Stimulated activated CD8-positive, alpha-beta memory T cell treated with anti-CD3 and anti-CD28 coated beads, Interleukin-15, amount 100 ng/mL, for 4 hours (primary cell): ENCODE data around the gene BDKRB2.
A peak's percentile ranks its signal among the peaks of the same experiment; 100 is the strongest.

ENCODE experiments used
- DNase-seq, 2 donors: peaks; one replicate each; pipeline ENCODE4 v3.0.0-alpha.2; 2020; ENCODE audit warnings: low read depth in 2 of 2

The BDKRB2 gene

GRCh38 chr14:96270565-96271420 lies 66.2 kb downstream of the BDKRB2 start:
- no peak for DNase-seq

GRCh38 chr14:96271421-96271762 lies 66.8 kb downstream of the BDKRB2 start:
- DNase-seq = no peak

GRCh38 chr14:96272777-96273473 lies 68.3 kb downstream of the BDKRB2 start:
- DNase-seq = no peak

GRCh38 chr14:96273629-96274028 lies 69.0 kb downstream of the BDKRB2 start:
- DNase-seq = no peak

- DNase-seq = no peak
Measured at GRCh38 chr14:96274122-96274521, 69.5 kb downstream of the BDKRB2 start.

- DNase-seq = no peak
Measured at GRCh38 chr14:96274543-96274942, 69.9 kb downstream of the BDKRB2 start.

- DNase-seq = peak; percentile 5 to 20
Measured at GRCh38 chr14:96275177-96276112, 70.8 kb downstream of the BDKRB2 start.

GRCh38 chr14:96277890-96278289 lies 73.3 kb downstream of the BDKRB2 start:
- DNase-seq = no peak

GRCh38 chr14:96279564-96279963 lies 74.9 kb downstream of the BDKRB2 start:
- no peak for DNase-seq

- no peak for DNase-seq
Measured at GRCh38 chr14:96280104-96280503, 75.5 kb downstream of the BDKRB2 start.

- no peak for DNase-seq
Measured at GRCh38 chr14:96281486-96281885, 76.8 kb downstream of the BDKRB2 start.

GRCh38 chr14:96284008-96284407 lies 79.4 kb downstream of the BDKRB2 start:
- no peak for DNase-seq

- no peak for DNase-seq
Measured at GRCh38 chr14:96284430-96284829, 79.8 kb downstream of the BDKRB2 start.

- no peak for DNase-seq
Measured at GRCh38 chr14:96285667-96286066, 81.0 kb downstream of the BDKRB2 start.

- no peak for DNase-seq
Measured at GRCh38 chr14:96286251-96286650, 81.6 kb downstream of the BDKRB2 start.

- DNase-seq = no peak
Measured at GRCh38 chr14:96287856-96288255, 83.2 kb downstream of the BDKRB2 start.
